ENCODE results near the gene ACACB.

- TF ChIP-seq CTCF (IDR thresholded peaks at IDR 0.05) (no peak), POLR2A (IDR thresholded peaks at IDR 0.05) (no peak)
These were observed 27.6 kb upstream of the ACACB start for GRCh38 chr12:109088818-109089217.
